ENCODE data around the gene PROS1.
"Not testable (repeated sequence)": the region's sequence is repeated elsewhere in the genome, so short reads cannot be mapped to it uniquely, and the experiment has no call there.

PROS1 gene

GRCh38 chr3:93924491-93924890 lies 49.2 kb downstream of the PROS1 start:
- DNase-seq (ENCODE audit: low read depth, low spot score): no peak
- Histone ChIP-seq H3K27ac (no peak overlapping the region), H3K4me3 (no peak overlapping the region), H3K36me3 (ENCODE audit: insufficient read depth, low read length) (no peaks in the 10 kb centered on the region), H3K9me3 (ENCODE audit: low read depth, low read length) (no peaks in the 10 kb centered on the region), H3K9ac (ENCODE audit: insufficient read length) (no peak overlapping the region)
- no peak for TF ChIP-seq EZH2 (IDR thresholded peaks at IDR 0.05)
- TF ChIP-seq FOXP2 (optimal IDR thresholded peaks at IDR 0.05; ENCODE audit: control extremely low read depth, extremely low read length, insufficient read depth): no peak
- no peak for TF ChIP-seq POLR2AphosphoS5 (IDR thresholded peaks at IDR 0.05; ENCODE audit: borderline replicate concordance, low read depth, low read length)

- Histone ChIP-seq H3K9me3 (ENCODE audit: low read depth, low read length) (no peaks in the 10 kb centered on the region), H3K9ac (ENCODE audit: insufficient read length) (no peak overlapping the region), H3K27ac (no peak overlapping the region), H3K4me3 (no peak overlapping the region), H3K36me3 (ENCODE audit: insufficient read depth, low read length) (no peaks in the 10 kb centered on the region)
- TF ChIP-seq FOXP2 (optimal IDR thresholded peaks at IDR 0.05; ENCODE audit: control extremely low read depth, extremely low read length, insufficient read depth) (no peak), EZH2 (IDR thresholded peaks at IDR 0.05) (no peak), POLR2AphosphoS5 (IDR thresholded peaks at IDR 0.05; ENCODE audit: borderline replicate concordance, low read depth, low read length) (no peak)
- no peak for DNase-seq (ENCODE audit: low read depth, low spot score)
Measured at GRCh38 chr3:93923006-93923405, 50.7 kb downstream of the PROS1 start.

- not testable (repeated sequence) for H3K4me3 ChIP-seq; H3K9ac ChIP-seq (ENCODE audit: insufficient read length)
Measured at GRCh38 chr3:93917546-93918029, 56.1 kb downstream of the PROS1 start.

GRCh38 chr3:93913623-93914022 lies 60.1 kb downstream of the PROS1 start:
- not testable (repeated sequence) for H3K27ac ChIP-seq; H3K4me3 ChIP-seq; H3K9me3 ChIP-seq (ENCODE audit: low read depth, low read length); H3K36me3 ChIP-seq (ENCODE audit: insufficient read depth, low read length); H3K9ac ChIP-seq (ENCODE audit: insufficient read length); DNase-seq (ENCODE audit: low read depth, low spot score)

More at GRCh38 chr3:93917546-93918029, 56.1 kb downstream of the PROS1 start:
- H3K36me3 ChIP-seq (ENCODE audit: insufficient read depth, low read length); DNase-seq (ENCODE audit: low read depth, low spot score); H3K27ac ChIP-seq; H3K9me3 ChIP-seq (ENCODE audit: low read depth, low read length): not testable (repeated sequence)

GRCh38 chr3:93911206-93911605 lies 62.5 kb downstream of the PROS1 start:
- no peaks in the 10 kb centered on the region for H3K9me3 ChIP-seq (ENCODE audit: low read depth, low read length)
- H3K36me3 ChIP-seq (ENCODE audit: insufficient read depth, low read length): no peaks in the 10 kb centered on the region
- no peak overlapping the region for H3K27ac ChIP-seq
- no peak for DNase-seq (ENCODE audit: low read depth, low spot score)
- TF ChIP-seq FOXP2 (optimal IDR thresholded peaks at IDR 0.05; ENCODE audit: control extremely low read depth, extremely low read length, insufficient read depth) (no peak), POLR2AphosphoS5 (IDR thresholded peaks at IDR 0.05; ENCODE audit: borderline replicate concordance, low read depth, low read length) (no peak), EZH2 (IDR thresholded peaks at IDR 0.05) (no peak)
- H3K4me3 ChIP-seq: no peak overlapping the region
- no peak overlapping the region for H3K9ac ChIP-seq (ENCODE audit: insufficient read length)

- H3K27ac ChIP-seq: no peak overlapping the region
Measured at GRCh38 chr3:93910097-93910496, 63.6 kb downstream of the PROS1 start.

GRCh38 chr3:93907132-93907531 lies 66.6 kb downstream of the PROS1 start:
- Histone ChIP-seq H3K9ac (ENCODE audit: insufficient read length) (no peak overlapping the region), H3K27ac (no peak overlapping the region), H3K36me3 (ENCODE audit: insufficient read depth, low read length) (no peaks in the 10 kb centered on the region), H3K9me3 (ENCODE audit: low read depth, low read length) (no peaks in the 10 kb centered on the region), H3K4me3 (no peak overlapping the region)
- DNase-seq (ENCODE audit: low read depth, low spot score): no peak
- TF ChIP-seq FOXP2 (optimal IDR thresholded peaks at IDR 0.05; ENCODE audit: control extremely low read depth, extremely low read length, insufficient read depth): no peak

More at GRCh38 chr3:93910097-93910496, 63.6 kb downstream of the PROS1 start:
- Histone ChIP-seq H3K9me3 (ENCODE audit: low read depth, low read length) (no peaks in the 10 kb centered on the region), H3K9ac (ENCODE audit: insufficient read length) (no peak overlapping the region), H3K4me3 (no peak overlapping the region), H3K36me3 (ENCODE audit: insufficient read depth, low read length) (no peaks in the 10 kb centered on the region)
- no peak for DNase-seq (ENCODE audit: low read depth, low spot score)
- no peak for TF ChIP-seq FOXP2 (optimal IDR thresholded peaks at IDR 0.05; ENCODE audit: control extremely low read depth, extremely low read length, insufficient read depth)
- no peak for TF ChIP-seq EZH2 (IDR thresholded peaks at IDR 0.05)
- TF ChIP-seq POLR2AphosphoS5 (IDR thresholded peaks at IDR 0.05; ENCODE audit: borderline replicate concordance, low read depth, low read length): no peak

GRCh38 chr3:93906245-93906644 lies 67.5 kb downstream of the PROS1 start:
- TF ChIP-seq POLR2AphosphoS5 (IDR thresholded peaks at IDR 0.05; ENCODE audit: borderline replicate concordance, low read depth, low read length): no peak
- TF ChIP-seq EZH2 (IDR thresholded peaks at IDR 0.05): no peak
- no peak for TF ChIP-seq FOXP2 (optimal IDR thresholded peaks at IDR 0.05; ENCODE audit: control extremely low read depth, extremely low read length, insufficient read depth)
- no peaks in the 10 kb centered on the region for H3K9me3 ChIP-seq (ENCODE audit: low read depth, low read length)

GRCh38 chr3:93904568-93904967 lies 69.1 kb downstream of the PROS1 start:
- H3K27ac ChIP-seq: no peak overlapping the region
- H3K4me3 ChIP-seq: no peak overlapping the region
- no peak overlapping the region for H3K9ac ChIP-seq (ENCODE audit: insufficient read length)
- no peak for TF ChIP-seq EZH2 (IDR thresholded peaks at IDR 0.05)
- no peak for TF ChIP-seq FOXP2 (optimal IDR thresholded peaks at IDR 0.05; ENCODE audit: control extremely low read depth, extremely low read length, insufficient read depth)
- TF ChIP-seq POLR2AphosphoS5 (IDR thresholded peaks at IDR 0.05; ENCODE audit: borderline replicate concordance, low read depth, low read length): no peak
- H3K36me3 ChIP-seq (ENCODE audit: insufficient read depth, low read length): no peaks in the 10 kb centered on the region
- H3K9me3 ChIP-seq (ENCODE audit: low read depth, low read length): no peaks in the 10 kb centered on the region
- no peak for DNase-seq (ENCODE audit: low read depth, low spot score)

More at GRCh38 chr3:93906245-93906644, 67.5 kb downstream of the PROS1 start:
- Histone ChIP-seq H3K4me3 (no peak overlapping the region), H3K9ac (ENCODE audit: insufficient read length) (no peak overlapping the region), H3K36me3 (ENCODE audit: insufficient read depth, low read length) (no peaks in the 10 kb centered on the region), H3K27ac (no peak overlapping the region)
- no peak for DNase-seq (ENCODE audit: low read depth, low spot score)

- not testable (repeated sequence) for H3K9ac ChIP-seq (ENCODE audit: insufficient read length); H3K27ac ChIP-seq; H3K9me3 ChIP-seq (ENCODE audit: low read depth, low read length); H3K36me3 ChIP-seq (ENCODE audit: insufficient read depth, low read length); DNase-seq (ENCODE audit: low read depth, low spot score); H3K4me3 ChIP-seq
Measured at GRCh38 chr3:93878250-93879017, 95.3 kb downstream of the PROS1 start.

- H3K9me3 ChIP-seq (ENCODE audit: low read depth, low read length); DNase-seq (ENCODE audit: low read depth, low spot score); H3K27ac ChIP-seq; H3K36me3 ChIP-seq (ENCODE audit: insufficient read depth, low read length); H3K9ac ChIP-seq (ENCODE audit: insufficient read length); H3K4me3 ChIP-seq: not testable (repeated sequence)
Measured at GRCh38 chr3:93877427-93877826, 96.3 kb downstream of the PROS1 start.

- not testable (repeated sequence) for H3K36me3 ChIP-seq (ENCODE audit: insufficient read depth, low read length); H3K9me3 ChIP-seq (ENCODE audit: low read depth, low read length); H3K27ac ChIP-seq; H3K4me3 ChIP-seq; DNase-seq (ENCODE audit: low read depth, low spot score); H3K9ac ChIP-seq (ENCODE audit: insufficient read length)
Measured at GRCh38 chr3:93873412-93873811, 100.3 kb downstream of the PROS1 start.
